Muscle of leg (tissue), 16 donors: ENCODE measurements around the gene AKR1A1. TPM values are rescaled to one million over a fixed set of nuclear protein-coding genes. Genes with fewer than 3 reads are reported as not detected.

Experiments used
- DNase-seq: peaks from one replicate; pipeline ENCODE4 v3.0.0; 2013
- H3K27ac ChIP-seq: one replicate; pipeline ENCODE4 v1.5.1; 2013; ENCODE audit warnings: mild to moderate bottlenecking, low read length, control low read depth
- H3K27me3 ChIP-seq: one replicate; pipeline ENCODE4 v1.6.1; 2013; ENCODE audit warnings: low read length; ENCODE audit not compliant: control insufficient read depth, insufficient read depth
- H3K36me3 ChIP-seq: one replicate; pipeline ENCODE4 v1.6.1; 2013; ENCODE audit warnings: low read length; ENCODE audit not compliant: control insufficient read depth, insufficient read depth
- H3K4me1 ChIP-seq: one replicate; pipeline ENCODE4 v1.6.1; 2013; ENCODE audit warnings: low read length; ENCODE audit not compliant: control insufficient read depth, insufficient read depth
- H3K4me3 ChIP-seq: one replicate; pipeline ENCODE4 v1.5.1; 2013; ENCODE audit warnings: low read length, control low read depth
- H3K9me3 ChIP-seq: replicated peaks from 2 replicates; pipeline ENCODE4 v1.6.1; 2013; ENCODE audit warnings: low read depth, low read length; ENCODE audit not compliant: control insufficient read depth
- WGBS: methylation state at CpG from one replicate; pipeline ENCODE4 v1.1.5; 2013; ENCODE audit warnings: missing lambda C conversion rate; ENCODE audit not compliant: insufficient coverage; 5-methylcytosine and 5-hydroxymethylcytosine counted together
- long read RNA-seq, 11 donors: transcript quantifications; one replicate each; lab custom pipeline, GENCODE V29; 2026
- polyA plus RNA-seq, 8 donors: library from polyadenylated mRNA; unstranded; fragments of 120-200 nt; gene quantifications; one replicate each; pipeline versions ENCODE4 v1.2.1 to v1.2.3, GENCODE V29; 2013; ENCODE audit warnings: inconsistent platforms in 1 of 8, low replicate concordance in 1 of 8; ENCODE audit not compliant: insufficient read length in 8 of 8, insufficient read depth in 1 of 8
- total RNA-seq: library from RNA; stranded (reverse); fragments of 120-200 nt; gene quantifications from one replicate; pipeline ENCODE4 v1.2.4, GENCODE V29; 2013

AKR1A1 gene
- 93.1 TPM for total RNA-seq
- 100 to 1,000 TPM in 3 of 8 donors, 10 to 100 TPM in 5; 78.3 to 114 (median 95.0) TPM for polyA plus RNA-seq
- long read RNA-seq, donor 1, transcript AKR1A1-201 (9 exons, 1,166 nt): major isoform, 8 of 30 reads
- long read RNA-seq, donor 1, partial matches to known transcripts: 9 of 30 reads
- long read RNA-seq, donor 1, other reads (novel, unspliced or antisense): 0 of 30 reads
- long read RNA-seq, donor 2, partial matches to known transcripts: 0 of 4 reads
- long read RNA-seq, donor 2, other reads (novel, unspliced or antisense): 0 of 4 reads
- long read RNA-seq, donor 3, transcript AKR1A1-214 (10 exons, 1,360 nt): minor isoform, 5 of 56 reads
- long read RNA-seq, donor 3, transcript AKR1A1-201 (9 exons, 1,166 nt): major isoform, 20 of 56 reads
- long read RNA-seq, donor 3, partial matches to known transcripts: 20 of 56 reads
- long read RNA-seq, donor 3, other reads (novel, unspliced or antisense): 0 of 56 reads
- long read RNA-seq, donor 4, transcript AKR1A1-202 (10 exons, 1,818 nt): minor isoform, 6 of 20 reads
- long read RNA-seq, donor 4, transcript AKR1A1-201 (9 exons, 1,166 nt): major isoform, 7 of 20 reads
- long read RNA-seq, donor 4, partial matches to known transcripts: 0 of 20 reads
- long read RNA-seq, donor 4, other reads (novel, unspliced or antisense): 0 of 20 reads
- long read RNA-seq, donor 5, transcript AKR1A1-201 (9 exons, 1,166 nt): major isoform, 39 of 144 reads
- long read RNA-seq, donor 5, transcript AKR1A1-202 (10 exons, 1,818 nt): minor isoform, 14 of 144 reads
- long read RNA-seq, donor 5, transcript AKR1A1-205 (4 exons, 948 nt): minor isoform, 11 of 144 reads
- long read RNA-seq, donor 5, transcript AKR1A1-206 (3 exons, 630 nt): minor isoform, 7 of 144 reads
- long read RNA-seq, donor 5, partial matches to known transcripts: 64 of 144 reads
- long read RNA-seq, donor 5, other reads (novel, unspliced or antisense): 0 of 144 reads
- long read RNA-seq, donor 6, transcript AKR1A1-214 (10 exons, 1,360 nt): minor isoform, 6 of 90 reads
- long read RNA-seq, donor 6, transcript AKR1A1-201 (9 exons, 1,166 nt): major isoform, 25 of 90 reads
- long read RNA-seq, donor 6, transcript AKR1A1-202 (10 exons, 1,818 nt): minor isoform, 10 of 90 reads
- long read RNA-seq, donor 6, transcript AKR1A1-206 (3 exons, 630 nt): minor isoform, 5 of 90 reads
- long read RNA-seq, donor 6, partial matches to known transcripts: 36 of 90 reads
- long read RNA-seq, donor 6, other reads (novel, unspliced or antisense): 0 of 90 reads
- long read RNA-seq, donor 7, transcript AKR1A1-214 (10 exons, 1,360 nt): minor isoform, 6 of 64 reads
- long read RNA-seq, donor 7, transcript AKR1A1-202 (10 exons, 1,818 nt): minor isoform, 8 of 64 reads
- long read RNA-seq, donor 7, transcript AKR1A1-201 (9 exons, 1,166 nt): major isoform, 16 of 64 reads
- long read RNA-seq, donor 7, partial matches to known transcripts: 29 of 64 reads
- long read RNA-seq, donor 7, other reads (novel, unspliced or antisense): 0 of 64 reads
- long read RNA-seq, donor 8, transcript AKR1A1-201 (9 exons, 1,166 nt): major isoform, 11 of 34 reads
- long read RNA-seq, donor 8, partial matches to known transcripts: 9 of 34 reads
- long read RNA-seq, donor 8, other reads (novel, unspliced or antisense): 0 of 34 reads
- long read RNA-seq, donor 9, transcript AKR1A1-201 (9 exons, 1,166 nt): major isoform, 6 of 40 reads
- long read RNA-seq, donor 9, partial matches to known transcripts: 21 of 40 reads
- long read RNA-seq, donor 9, other reads (novel, unspliced or antisense): 0 of 40 reads
- long read RNA-seq, donor 10, transcript AKR1A1-206 (3 exons, 630 nt): minor isoform, 5 of 58 reads
- long read RNA-seq, donor 10, transcript AKR1A1-205 (4 exons, 948 nt): minor isoform, 8 of 58 reads
- long read RNA-seq, donor 10, transcript AKR1A1-201 (9 exons, 1,166 nt): major isoform, 15 of 58 reads
- long read RNA-seq, donor 10, transcript AKR1A1-202 (10 exons, 1,818 nt): minor isoform, 8 of 58 reads
- long read RNA-seq, donor 10, partial matches to known transcripts: 18 of 58 reads
- long read RNA-seq, donor 10, other reads (novel, unspliced or antisense): 0 of 58 reads
- long read RNA-seq, donor 11, transcript AKR1A1-201 (9 exons, 1,166 nt): major isoform, 12 of 50 reads
- long read RNA-seq, donor 11, transcript AKR1A1-214 (10 exons, 1,360 nt): minor isoform, 5 of 50 reads
- long read RNA-seq, donor 11, transcript AKR1A1-205 (4 exons, 948 nt): minor isoform, 5 of 50 reads
- long read RNA-seq, donor 11, transcript AKR1A1-202 (10 exons, 1,818 nt): minor isoform, 5 of 50 reads
- long read RNA-seq, donor 11, partial matches to known transcripts: 19 of 50 reads
- long read RNA-seq, donor 11, other reads (novel, unspliced or antisense): 0 of 50 reads

GRCh38 chr1:45550401-45551351 lies at the start of gene AKR1A1:
TSS of gene AKR1A1 (plus strand) at chr1:45550826. CDS start at chr1:45561795, 10,969 bp downstream.
- H3K27ac ChIP-seq: peak within 1 kb of the TSS; percentile 98
- peak; percentile 95 for DNase-seq
- 1% methylated on average over 41 of the region's 47 CpGs for WGBS

DNA sequence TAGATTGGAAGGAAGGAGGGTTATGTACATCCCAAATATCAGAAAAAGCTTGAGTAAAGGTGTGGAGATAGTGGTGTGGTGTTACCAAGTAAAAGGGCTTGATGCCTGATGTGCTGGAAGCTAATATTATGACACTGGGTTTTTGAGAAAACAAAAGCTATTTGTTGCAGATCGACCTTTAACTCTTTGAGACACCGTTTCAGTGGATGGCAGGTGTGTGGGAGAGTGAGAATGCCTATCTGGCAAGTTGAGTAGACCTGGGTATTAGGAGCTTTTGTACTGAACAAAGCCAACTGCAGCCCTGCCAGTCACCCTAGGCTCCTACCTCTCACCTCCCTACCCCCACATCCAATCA lies 49.1 kb upstream of the AKR1A1 start:
- DNase-seq: no peak
- 93% methylated on average over 2 of the region's 2 CpGs for WGBS
- H3K27me3 ChIP-seq: no peaks in the 10 kb centered on the region
- peaks cover 11% of the 10 kb centered on the region for H3K4me1 ChIP-seq
- H3K36me3 ChIP-seq: peaks cover 3% of the 10 kb centered on the region
- no peak overlapping the region for H3K4me3 ChIP-seq
- H3K27ac ChIP-seq: no peak overlapping the region
- no peaks in the 10 kb centered on the region for H3K9me3 ChIP-seq

More at GRCh38 chr1:45550401-45551351, at the start of gene AKR1A1:
- Histone ChIP-seq H3K27me3 (no peaks in the 10 kb centered on the region), H3K4me3 (peak within 1 kb of the TSS; percentile 96), H3K4me1 (peaks cover 14% of the 10 kb centered on the region), H3K36me3 (peaks cover 19% of the 10 kb centered on the region), H3K9me3 (no peaks in the 10 kb centered on the region)

- WGBS: 93% methylated on average over 5 of the region's 14 CpGs
- no peaks in the 10 kb centered on the region for H3K27me3 ChIP-seq
- H3K36me3 ChIP-seq: peaks cover 14% of the 10 kb centered on the region
- peaks cover 11% of the 10 kb centered on the region for H3K4me1 ChIP-seq
- no peak overlapping the region for H3K4me3 ChIP-seq
- no peak overlapping the region for H3K27ac ChIP-seq
- H3K9me3 ChIP-seq: no peaks in the 10 kb centered on the region
- DNase-seq: no peak
Observed at GRCh38 chr1:45503462-45504360, 46.9 kb upstream of the AKR1A1 start.

- H3K9me3 ChIP-seq: no peaks in the 10 kb centered on the region
- no peaks in the 10 kb centered on the region for H3K27me3 ChIP-seq
- peaks cover 44% of the 10 kb centered on the region for H3K36me3 ChIP-seq
- DNase-seq: no peak
- no peak overlapping the region for H3K4me3 ChIP-seq
- WGBS: 84% methylated on average over 6 of the region's 6 CpGs
- H3K4me1 ChIP-seq: no peaks in the 10 kb centered on the region
- H3K27ac ChIP-seq: no peak overlapping the region
Observed at GRCh38 chr1:45507195-45507594, 43.4 kb upstream of the AKR1A1 start.

- no peak overlapping the region for H3K27ac ChIP-seq
- 86% methylated on average over 4 of the region's 4 CpGs for WGBS
Observed at GRCh38 chr1:45507893-45508292, 42.7 kb upstream of the AKR1A1 start.

DNA sequence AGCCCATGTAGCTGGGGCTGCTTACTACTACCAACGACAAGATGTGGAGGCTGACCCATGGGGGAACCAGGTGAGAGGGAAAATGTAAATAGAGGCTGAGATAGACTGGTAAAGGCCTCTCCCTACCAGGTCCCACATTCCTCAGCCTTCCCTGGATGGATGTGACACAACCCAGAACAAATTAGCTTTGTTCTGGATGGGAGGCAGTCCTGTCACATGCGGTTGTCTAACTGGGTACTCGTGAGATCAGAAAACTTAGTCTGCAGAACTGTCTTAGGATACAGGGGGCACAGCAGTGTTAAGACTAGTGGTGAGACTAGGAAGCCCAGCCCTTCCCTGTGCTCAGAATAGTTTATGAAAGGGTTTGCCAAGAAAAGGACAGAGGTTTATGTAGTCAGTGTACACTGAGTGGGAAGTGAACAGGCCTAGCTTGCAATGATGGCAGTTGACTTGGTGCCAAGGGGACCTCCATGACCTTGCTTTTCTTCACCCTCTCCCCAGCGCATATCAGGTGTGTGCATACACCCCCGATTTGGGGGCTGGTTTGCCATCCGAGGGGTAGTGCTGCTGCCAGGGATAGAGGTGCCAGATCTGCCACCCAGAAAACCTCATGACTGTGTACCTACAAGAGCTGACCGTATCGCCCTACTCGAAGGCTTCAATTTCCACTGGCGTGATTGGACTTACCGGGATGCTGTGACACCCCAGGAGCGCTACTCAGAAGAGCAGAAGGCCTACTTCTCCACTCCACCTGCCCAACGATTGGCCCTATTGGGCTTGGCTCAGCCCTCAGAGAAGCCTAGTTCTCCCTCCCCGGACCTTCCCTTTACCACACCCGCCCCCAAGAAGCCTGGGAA lies 42.1 kb upstream of the AKR1A1 start:
- Histone ChIP-seq H3K4me1 (no peaks in the 10 kb centered on the region), H3K36me3 (peaks cover 54% of the 10 kb centered on the region), H3K27me3 (no peaks in the 10 kb centered on the region), H3K9me3 (no peaks in the 10 kb centered on the region), H3K4me3 (no peak overlapping the region), H3K27ac (no peak overlapping the region)
- no peak for DNase-seq
- 82% methylated on average over 13 of the region's 15 CpGs for WGBS

More at GRCh38 chr1:45507893-45508292, 42.7 kb upstream of the AKR1A1 start:
- H3K36me3 ChIP-seq: peaks cover 50% of the 10 kb centered on the region
- H3K4me1 ChIP-seq: no peaks in the 10 kb centered on the region
- no peak overlapping the region for H3K4me3 ChIP-seq
- no peaks in the 10 kb centered on the region for H3K9me3 ChIP-seq
- H3K27me3 ChIP-seq: no peaks in the 10 kb centered on the region
- DNase-seq: no peak
